ENCODE data around the gene PEX11G.
"Not testable (repeated sequence)": the region's sequence is repeated elsewhere in the genome, so short reads cannot be mapped to it uniquely, and the experiment has no call there.

The PEX11G gene

DNA sequence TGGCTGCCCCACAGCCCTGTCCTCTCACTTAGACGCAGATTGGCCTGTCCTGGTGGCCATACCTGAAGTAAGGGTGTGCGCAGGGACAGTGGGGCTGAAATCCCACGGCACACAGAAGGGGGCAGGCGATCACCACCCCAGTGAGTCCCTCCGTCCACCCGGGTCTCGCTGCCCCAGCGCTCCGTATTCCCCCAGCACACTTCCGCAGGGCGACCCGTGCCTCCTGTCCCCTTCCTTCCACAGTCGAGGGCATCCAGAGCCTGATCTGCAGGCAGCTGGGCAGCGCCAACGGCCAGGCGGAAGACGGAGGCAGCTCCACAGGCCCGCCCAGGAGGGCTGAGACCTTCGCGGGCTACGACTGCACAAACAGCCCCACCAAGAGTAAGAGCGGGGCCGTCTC lies 25.3 kb downstream of the PEX11G start:
- DNase-seq, result no peak

DNA sequence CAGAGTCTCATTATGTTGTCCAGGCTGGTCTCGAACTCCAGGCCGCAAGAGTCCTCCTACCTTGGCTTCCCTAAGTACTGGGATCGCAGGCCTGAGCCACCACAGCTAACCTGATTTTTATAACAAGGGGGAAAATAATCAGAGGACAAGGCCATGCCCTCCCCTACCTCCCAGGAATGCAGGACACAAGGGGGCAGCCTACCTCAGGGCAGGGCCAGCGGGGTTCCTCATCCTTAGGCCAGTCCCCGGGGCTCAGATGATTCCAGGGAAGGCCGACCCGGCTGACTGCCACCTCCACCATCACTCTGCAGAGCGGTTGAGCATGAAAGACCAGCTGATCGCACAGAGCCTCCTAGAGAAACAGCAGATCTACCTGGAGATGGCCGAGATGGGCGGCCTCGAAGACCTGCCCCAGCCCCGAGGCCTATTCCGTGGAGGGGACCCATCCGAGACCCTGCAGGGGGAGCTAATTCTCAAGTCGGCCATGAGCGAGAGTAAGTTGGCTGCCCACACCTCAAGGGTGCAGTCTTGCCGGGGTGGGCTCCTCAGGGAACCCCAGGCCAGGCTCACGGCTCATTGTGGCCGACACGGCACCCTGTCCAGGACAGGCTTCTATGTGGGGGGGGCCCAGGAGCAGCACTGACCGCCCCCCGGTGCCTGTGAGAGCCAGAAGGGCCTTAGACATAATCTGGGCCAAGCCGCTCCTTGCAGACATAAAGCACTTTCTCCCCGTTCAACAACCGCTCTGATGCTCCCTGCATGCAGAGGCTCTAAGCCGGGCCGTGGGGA lies 26.8 kb downstream of the PEX11G start:
- no peak for DNase-seq

DNA sequence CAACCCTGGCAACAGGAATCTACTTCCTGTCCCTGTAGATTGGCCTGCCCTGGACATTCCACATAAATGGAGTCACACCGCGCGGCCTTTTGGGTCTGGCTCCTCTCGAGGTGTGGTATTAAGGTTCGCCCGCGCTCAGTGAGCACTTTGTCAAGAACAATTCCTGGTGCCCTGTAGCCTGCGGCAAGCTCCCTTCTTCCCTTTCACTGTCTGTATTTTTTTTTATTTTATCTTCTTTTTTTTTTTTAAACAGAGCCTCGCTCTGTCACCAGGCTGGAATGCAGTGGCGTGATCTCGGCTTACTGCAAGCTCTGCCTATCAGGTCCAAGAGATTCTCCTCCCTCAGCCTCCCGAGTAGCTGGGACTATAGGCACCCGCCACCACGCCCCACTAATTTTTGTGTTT lies 28.3 kb downstream of the PEX11G start:
- DNase-seq, result no peak

DNA sequence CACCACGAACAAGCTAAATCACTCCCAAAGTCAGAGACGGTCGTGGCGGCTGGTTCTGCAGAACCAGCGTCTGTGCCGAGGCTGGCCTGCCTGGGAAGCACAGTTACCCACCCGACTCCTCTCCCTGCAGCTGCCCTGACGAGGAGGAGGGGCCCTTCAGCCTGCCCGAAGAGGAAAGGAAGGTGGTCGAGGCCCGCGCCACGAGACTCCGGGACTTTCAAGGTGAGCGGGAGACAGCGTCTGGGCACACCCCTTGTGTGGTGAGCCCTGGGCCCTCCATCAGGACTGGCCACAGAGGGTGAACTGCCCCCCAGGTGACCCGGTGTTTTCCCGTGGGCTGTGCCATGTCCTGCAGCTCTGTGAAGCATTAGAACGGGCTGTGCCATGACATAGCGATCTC lies 29.1 kb downstream of the PEX11G start:
- DNase-seq, result no peak

DNA sequence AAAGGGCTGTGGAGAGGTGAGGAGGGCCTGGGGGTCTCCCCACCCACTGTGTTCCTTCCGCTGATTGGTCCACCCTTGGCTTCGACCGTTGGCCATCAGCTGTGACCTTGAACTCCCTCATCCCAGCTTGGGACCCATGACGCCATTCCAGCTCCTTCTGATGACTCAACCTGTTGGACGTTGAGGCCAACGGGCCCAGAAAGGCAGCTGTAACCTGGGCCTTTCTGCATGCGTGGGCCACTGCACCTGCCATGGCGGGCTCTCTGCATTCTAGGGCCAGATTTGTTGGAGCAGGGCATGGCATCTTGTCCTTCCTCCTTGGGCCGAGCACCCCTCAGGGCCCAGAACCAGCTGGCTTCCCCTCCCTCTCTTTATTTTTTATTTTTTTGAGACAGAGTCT lies 30.2 kb downstream of the PEX11G start:
- DNase-seq, result no peak

DNA sequence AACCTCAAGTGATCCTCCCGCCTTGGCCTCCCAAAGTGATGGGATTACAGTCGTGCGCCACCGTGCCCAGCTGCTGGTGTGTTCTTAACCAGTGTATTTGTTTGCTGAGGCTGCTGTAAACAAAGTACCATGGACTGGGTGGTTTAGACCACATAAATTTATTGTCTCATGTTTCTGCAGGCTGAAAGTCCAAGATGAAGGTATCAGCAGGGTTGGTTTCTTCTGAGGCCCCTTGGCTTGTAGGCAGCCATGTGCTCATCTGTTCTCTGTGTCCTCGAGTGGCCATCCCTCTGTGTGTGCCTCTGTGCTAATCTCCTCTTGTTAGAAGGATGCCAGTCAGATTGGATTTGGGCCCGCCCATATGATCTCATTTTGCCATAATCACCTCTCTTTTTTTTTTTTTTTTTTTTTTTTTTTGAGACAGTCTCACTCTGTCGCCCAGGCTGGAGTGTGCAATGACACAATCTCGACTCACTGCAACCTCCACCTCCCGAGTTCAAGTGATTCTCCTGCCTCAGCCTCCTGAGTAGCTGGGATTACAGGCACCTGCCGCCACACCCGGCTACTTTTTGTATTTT lies 31.8 kb downstream of the PEX11G start:
- DNase-seq, result no peak

DNA sequence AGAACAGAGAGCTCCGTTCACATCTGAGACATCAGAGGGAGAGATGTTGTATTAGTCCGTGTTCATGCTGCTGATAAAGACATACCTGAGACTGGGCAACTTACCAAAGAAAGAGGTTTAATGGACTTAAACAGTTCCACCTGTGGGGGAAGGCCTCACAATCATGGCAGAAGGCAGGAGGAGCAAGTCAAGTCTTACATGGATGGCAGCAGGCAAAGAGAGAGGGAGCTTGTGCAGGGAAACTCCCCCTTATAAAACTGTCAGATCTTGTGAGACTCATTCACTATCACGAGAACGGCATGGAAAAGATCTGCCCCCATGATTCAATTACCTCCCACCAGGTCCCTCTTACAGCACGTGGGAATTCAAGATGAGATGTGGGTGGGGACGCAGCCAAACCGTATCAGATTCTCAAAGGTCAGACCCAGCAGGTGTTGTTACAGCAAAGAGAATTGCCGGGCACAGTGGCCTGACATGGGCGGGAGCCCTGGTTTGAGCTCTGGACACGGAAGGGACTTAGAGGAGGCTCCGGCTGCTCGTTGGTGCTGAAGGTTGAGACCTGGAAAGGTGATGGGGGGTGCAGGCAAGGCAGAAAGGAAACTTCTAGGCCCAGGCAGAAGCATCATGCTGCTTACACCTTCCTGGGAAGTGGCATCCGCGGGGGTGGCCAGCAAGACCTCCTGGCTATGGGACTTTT lies 33.1 kb downstream of the PEX11G start:
- no peak for DNase-seq

DNA sequence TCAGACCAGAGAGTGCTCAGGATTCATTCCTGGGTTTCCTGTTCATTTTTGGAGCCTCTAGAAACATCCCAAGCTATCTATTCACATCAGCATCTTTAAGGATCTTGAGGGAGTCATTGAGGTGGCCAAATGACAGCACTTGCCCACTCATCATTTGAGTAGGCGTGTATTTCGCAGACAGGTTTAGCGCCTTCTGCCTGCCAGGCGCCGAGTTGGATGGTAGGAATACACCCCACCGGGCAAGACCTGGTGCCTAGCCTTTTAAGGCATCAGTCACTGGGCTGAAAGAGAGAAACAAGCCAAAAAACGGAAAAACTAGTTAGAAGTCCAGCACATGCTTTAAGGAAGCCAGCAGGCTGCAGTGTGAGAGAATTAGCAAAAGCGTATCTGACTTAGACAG lies 33.8 kb downstream of the PEX11G start:
- DNase-seq, result no peak

DNA sequence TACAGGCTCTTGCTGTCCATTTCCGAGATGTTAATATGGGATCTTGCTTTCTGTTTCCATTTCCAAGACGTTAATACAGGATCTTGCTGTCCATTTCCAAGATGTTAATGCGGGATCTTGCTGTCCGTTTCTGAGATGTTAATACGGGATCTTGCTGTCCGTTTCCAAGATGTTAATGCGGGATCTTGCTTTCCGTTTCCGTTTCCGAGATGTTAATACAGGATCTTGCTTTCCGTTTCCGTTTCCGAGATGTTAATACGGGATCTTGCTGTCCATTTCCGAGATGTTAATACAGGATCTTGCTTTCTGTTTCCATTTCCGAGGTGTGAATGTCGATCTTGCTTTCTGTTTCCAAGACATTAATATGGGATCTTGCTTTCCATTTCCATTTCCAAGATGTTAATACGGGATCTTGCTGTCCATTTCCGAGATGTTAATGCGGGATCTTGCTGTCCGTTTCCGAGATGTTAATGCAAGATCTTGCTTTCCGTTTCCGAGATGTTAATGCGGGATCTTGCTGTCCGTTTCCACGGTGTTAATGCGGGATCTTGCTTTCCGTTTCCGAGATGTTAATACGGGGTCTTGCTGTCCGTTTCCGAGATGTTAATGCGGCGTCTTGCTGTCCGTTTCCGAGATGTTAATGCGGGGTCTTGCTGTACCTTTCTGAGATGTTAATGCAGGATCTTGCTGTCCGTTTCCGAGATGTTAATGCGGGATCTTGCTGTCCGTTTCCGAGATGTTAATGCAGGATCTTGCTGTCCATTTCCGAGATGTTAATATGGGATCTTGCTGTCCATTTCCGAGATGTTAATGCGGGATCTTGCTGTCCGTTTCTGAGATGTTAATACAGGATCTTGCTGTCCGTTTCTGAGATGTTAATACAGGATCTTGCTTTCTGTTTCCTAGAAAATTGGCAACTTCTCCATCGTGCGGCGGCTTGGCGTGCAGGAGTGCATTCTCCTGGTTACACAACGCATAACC lies 38.3 kb downstream of the PEX11G start:
- DNase-seq, result no peak

DNA sequence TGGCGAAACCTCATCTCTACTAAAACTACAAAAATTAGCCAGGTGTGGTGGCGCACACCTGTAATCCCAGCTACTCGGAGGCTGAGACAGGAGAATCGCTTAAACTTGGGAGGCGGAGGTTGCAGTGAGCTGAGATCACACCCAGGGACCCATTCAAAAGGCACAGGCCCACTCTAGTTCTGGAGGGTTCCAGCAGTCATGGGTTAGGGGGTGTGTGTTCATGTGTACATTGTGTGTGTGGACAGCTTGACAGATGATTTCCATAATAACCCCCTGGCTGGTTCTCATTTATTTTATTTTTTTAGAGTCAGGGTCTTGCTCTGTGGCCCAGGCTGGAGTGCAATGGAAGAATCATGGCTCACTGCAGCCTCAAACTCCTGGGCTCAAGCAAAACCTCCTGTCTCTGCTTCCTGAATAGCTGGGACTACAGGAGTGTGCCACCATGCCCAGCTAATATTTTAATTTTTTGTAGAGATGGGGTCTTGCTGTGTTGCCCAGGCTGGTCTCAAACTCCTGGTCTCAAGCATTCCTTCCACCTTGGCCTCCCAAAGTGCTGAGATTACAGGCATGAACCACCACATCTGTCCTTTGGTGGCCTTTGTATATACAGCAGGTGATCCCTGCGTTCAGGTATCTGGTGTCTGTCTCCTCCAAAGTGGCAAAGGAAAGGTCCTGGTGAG lies 39.3 kb downstream of the PEX11G start:
- not testable (repeated sequence) for DNase-seq

DNA sequence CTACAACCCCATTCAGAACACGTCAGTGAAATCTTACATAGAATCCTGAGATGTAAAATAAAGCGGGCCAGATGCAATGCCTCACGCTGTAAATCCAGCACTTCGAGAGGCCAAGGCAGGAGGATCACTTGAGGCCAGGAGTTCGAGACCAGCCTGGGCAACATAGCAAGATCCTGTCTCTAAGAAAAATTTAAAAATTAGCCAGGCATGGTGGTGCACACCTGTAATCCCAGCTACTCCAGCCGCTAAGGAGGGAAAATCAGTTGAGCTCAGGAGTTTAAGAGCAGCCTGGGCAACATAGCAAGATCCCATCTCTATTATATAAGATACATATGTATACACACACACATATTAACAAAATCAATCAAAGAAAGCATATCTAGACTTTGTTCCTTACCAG lies 41.2 kb downstream of the PEX11G start:
- DNase-seq, result no peak

DNA sequence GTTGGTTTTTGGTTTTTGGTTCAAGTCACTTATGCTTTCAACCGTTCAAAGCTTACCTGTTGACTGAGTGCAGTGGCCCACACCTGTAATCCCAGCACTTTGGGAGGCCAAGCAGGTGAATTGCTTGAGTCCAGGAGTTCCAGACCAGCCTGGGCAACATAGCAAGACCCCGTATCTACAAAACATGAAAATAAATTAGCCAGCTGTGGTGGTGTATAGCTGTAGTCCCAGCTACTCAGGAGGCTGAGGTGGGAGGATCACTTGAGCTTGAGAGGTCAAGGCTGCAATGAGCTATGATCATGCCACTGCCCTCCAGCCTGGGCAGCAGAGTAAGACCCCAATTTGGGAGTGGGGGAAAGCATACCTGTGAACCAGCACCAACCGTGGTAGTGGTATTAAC lies 43.7 kb downstream of the PEX11G start:
- no peak for DNase-seq

DNA sequence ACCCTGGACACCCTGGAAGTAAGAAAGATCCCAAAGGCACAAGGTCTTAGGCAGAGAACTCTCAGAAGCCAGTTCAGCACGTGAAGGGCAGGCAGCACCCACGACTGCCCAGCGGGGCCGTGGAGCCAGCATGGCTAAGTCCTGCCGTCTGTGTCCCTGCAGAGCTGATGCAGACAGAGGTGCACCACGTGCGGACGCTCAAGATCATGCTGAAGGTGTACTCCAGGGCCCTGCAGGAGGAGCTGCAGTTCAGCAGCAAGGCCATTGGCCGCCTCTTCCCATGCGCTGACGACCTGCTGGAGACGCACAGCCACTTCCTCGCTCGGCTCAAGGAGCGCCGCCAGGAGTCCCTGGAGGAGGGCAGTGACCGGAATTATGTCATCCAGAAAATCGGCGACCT lies 44.8 kb downstream of the PEX11G start:
- no peak for DNase-seq

DNA sequence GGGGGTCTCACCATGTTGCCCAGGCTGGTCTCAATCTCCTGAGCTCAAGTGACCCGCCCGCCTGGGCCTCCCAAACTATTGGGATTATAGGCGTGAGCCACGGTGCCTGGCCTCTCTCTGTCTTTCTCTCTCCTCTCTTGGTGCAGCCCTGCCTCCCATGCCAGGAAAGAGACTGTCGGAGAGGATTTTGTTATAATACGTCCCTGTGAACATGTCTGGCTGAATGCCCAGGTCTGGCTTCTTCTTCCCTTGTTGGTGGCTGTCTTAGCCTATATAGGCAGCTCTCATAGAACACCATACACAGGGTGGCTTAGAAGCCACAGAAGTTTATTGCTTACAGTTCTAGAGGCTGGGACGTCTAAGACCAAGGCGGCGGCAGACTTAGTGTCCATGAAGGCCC lies 46.4 kb downstream of the PEX11G start:
- no peak for DNase-seq

DNA sequence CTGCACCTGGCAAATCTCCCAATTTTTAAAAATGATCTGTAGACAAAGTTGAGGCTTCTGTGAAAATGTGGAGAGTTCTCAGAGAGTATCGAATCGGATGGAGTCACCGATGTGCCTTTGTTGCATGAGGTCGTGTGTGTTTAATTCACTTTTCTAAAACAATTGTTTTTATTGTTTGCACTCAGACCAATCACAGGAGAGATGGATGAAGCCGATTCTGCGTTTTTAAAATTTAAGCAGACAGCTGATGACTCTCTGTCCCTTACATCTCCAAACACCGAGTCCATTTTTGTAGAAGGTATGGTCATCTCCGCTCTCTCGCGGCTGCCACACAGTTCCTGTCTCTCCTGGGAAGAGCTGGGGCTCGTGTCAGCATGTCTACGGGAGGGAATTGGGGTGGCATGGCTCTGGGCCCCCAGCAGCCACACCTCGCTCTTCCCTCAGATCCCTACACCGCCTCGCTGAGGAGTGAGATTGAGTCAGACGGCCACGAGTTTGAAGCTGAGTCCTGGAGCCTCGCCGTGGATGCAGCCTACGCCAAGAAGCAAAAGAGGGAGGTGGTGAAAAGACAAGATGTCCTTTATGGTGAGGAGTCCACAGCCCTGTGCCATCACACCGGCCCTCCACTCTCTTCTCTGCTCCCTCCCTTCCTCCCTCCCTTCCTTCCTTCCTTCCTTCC lies 47.2 kb downstream of the PEX11G start:
- no peak for DNase-seq

DNA sequence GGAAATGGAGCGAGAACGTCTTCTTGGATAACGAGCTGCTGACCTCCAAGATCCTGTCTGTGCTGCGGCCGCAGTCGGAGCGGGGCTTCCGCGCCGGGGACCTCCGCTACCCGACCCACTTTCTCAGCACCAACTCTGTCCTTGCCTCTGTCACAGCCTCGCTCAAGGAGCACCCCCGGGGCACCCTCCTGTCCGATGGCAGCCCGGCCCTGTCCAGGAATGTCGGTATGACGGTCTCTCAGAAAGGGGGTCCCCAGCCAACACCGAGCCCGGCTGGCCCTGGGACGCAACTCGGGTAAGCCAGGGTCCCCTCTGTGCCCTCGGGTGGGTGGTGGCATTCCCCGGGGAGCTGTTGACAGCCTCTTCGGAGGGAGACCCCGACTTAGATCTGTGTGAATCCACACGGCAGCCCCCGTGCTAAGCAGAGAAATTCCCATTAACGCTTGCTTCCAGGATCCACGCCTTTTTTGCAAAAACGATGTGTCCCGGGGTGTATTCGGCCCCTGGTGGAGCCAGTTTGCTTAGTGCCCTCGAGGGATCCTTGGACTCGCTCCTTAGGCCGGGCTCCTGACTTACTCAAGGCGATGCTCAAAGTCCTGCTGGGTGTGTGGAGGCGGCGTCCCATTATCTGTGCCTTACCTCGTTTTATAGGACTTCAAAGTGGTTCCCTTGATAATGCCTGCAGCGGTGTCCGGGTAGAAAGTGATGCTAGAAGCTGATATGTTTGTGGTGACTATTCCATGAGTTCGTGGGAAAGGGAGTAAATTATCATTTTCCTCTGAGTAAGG lies 48.5 kb downstream of the PEX11G start:
- no peak for DNase-seq

DNA sequence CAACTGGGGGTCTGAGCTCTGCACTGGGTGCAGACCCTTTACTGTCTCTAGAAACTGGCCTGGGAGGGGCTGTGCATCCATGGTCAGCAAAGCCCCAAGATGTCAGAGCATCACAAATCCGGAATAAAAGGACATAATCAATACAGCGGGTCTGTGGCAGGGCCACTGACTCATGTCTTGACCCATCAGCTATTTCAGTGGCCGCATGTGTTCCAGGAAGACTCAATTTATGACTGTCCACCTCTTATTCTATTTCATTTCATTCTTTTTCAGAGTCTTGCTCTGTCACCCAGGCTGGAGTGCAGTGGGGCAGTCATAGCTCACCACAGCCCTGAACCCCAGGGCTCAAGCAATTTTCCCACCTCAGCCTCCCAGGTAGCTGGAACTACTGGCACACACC lies 53.2 kb downstream of the PEX11G start:
- no peak for DNase-seq

DNA sequence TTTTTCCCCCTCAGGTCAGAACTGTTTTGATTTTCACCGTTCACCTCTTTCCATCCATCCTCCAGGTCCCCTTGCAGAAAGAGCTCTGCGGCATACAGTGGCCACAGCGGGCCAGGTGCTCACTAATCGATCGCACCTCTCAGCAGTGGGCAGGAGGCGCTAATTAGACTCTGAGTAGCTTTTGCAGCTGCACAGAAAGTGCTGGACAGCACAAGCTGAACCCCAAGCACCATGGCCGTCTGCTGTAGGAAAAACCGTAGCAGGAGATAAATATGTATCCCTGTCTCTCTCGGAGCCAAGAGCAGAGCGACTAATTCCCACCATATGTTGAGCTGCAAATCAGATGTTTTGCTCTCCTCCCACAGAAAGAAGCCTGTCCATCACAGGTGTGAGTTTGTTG lies 54.4 kb downstream of the PEX11G start:
- DNase-seq, result no peak

DNA sequence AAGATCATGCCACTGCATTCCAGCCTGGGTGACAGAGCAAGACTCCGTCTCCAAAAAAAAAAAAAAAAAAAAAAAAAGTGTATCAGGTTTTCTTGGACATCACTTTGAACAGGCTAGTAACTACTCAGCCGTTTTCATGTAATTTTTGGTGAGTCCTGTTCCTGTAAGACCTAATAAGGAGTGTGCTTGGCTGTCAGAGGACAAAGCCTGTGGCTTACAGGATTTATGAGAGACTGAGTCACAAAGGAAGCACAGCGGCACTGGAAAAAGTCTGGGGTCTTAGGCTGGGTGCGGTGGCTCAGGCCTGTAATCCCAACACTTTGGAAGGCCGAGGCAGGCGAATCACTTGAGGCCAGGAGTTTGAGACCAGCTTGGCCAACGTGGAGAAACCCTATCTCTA lies 55.4 kb downstream of the PEX11G start:
- DNase-seq, result not testable (repeated sequence)

DNA sequence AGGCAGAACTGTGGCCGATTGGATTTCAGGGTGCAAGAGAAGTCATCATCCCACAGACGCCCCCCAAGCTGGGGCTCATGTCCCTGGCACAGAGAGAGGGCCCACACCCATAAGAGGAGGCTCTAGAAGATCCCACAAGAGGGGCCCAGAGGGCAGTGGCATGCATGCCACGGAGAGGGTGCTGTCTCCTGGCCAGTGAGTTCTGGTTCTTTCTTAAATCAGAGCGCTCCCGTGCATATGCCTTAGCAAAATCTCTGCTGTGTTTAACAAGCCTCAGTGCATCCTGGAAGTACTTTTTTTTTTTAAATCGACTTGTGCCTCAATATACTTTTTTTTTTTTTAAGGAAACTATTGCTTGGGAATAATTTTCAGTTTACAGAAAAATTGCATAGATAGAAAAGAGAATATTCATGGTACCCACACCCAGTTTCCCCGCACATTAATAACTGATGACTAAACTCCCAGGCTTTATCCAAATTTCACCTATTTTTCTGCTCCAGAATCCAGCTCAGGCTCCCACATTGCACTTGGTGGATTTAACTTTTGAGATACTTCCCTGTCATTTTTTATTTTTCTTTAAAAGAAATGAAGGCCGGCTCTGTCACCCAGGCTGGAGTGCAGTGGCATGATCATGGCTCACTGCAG lies 59.1 kb downstream of the PEX11G start:
- no peak for DNase-seq

Data from activated effector memory CD4-positive, alpha-beta T cell treated with Interleukin-2 at 50 U/mL for 16 hours (primary cell).